HG03196 (cell line): ENCODE data around the gene MS4A14.
"Not testable (repeated sequence)": the region's sequence is repeated elsewhere in the genome, so short reads cannot be mapped to it uniquely, and the experiment has no call there.

Source experiments
- ATAC-seq: cut with Tn5 transposase; IDR thresholded peaks from one replicate; pipeline ENCODE4 v1.9.1; 2021; ENCODE audit not compliant: unreplicated experiment

The MS4A14 gene

GRCh38 chr11:60389279-60389910 is 6.9 kb upstream of the MS4A14 start:
- ATAC-seq, result peak; percentile 77

- no peak for ATAC-seq
Observed at GRCh38 chr11:60390419-60390818, 5.8 kb upstream of the MS4A14 start.

GRCh38 chr11:60392361-60392760 is 3.9 kb upstream of the MS4A14 start:
- ATAC-seq, result no peak

GRCh38 chr11:60393016-60393415 is 3.2 kb upstream of the MS4A14 start:
- ATAC-seq, result no peak

- ATAC-seq, result no peak
Observed at GRCh38 chr11:60394666-60395380, 1.4 kb upstream of the MS4A14 start.

- no peak for ATAC-seq
Observed at GRCh38 chr11:60396799-60397198, 540 bp downstream of the MS4A14 start.

DNA sequence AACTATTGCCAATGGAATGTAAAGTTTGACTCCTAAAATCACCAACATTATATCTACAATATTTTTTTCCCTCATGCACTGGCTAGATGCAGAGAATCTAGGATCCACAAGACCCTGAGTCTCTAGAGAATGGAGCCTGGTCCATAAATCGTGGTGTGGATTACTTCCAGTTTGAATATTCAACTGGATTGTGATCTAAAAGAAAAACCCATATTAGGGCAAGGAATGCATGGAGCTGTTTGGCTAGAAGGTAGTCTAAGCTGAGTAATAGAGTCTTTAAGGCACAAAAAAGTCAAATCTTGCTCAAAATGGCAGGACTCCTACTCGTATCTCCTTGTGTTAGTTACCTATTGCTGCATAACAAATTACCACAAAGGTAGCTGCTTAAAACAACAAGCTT is 23.8 kb downstream of the MS4A14 start:
- ATAC-seq, result no peak

DNA sequence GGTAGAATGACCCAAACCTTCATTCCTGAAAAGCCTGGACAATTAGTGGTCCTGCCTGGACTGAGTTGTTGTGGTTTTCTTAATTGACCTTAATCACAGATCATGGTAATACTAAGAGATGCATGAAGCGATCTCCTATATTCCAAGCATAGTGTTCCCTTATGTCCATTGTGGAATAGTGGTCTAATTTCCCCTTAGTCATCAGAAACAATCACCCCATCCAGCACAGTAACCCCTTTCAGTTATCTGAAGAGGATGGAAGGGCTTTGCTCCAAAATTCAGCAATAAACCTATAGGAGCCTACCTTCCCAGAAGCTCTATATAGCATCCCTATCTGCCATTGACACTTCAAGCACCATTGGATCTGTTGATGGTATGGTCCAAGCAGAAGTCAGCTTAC is 26.4 kb downstream of the MS4A14 start:
- ATAC-seq, result no peak

DNA sequence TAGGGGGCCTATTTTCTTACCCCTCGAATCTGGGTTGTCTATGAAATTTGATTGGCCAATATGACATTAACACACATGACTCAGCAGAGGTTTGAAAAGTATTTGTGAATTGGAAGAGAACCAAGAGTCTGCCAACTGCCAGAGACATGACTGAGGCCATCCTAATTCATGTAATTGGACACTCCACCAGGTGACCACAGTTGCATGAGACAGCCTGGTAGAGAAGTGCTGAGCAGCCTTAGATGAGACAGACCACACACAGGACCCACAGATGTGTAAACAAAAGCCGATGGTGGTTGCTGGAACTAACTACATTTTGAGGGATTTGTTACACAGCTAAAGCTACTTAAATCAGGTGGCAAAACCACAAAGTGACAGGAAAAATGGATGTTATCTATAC is 32.3 kb downstream of the MS4A14 start:
- no peak for ATAC-seq

DNA sequence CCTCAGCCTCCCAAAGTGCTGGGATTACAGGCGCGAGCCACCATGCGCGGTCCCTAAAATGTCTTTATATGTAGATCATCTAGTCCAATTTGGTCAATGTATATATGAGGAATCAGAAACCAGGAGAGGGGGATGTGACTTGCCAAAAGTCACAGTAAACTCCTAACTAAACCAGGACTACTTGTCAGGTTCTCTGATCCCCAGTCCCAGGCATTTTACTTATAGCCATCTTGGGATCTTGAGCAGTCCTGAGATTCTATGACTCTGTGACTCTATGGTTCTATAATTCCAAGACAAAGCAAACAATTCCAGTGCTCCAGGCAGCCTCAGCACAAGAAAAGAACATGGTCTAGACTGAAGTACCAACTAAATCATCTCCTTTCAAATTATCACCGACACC is 33.0 kb downstream of the MS4A14 start, which contains the start of gene MS4A5:
Gene MS4A5 (plus strand): TSS at position 301 of the 400 bp plus-strand sequence. CDS start 103 bp downstream, outside the sequence.
- no peak for ATAC-seq

GRCh38 chr11:60431251-60431650 is 35.0 kb downstream of the MS4A14 start:
- ATAC-seq, result no peak

DNA sequence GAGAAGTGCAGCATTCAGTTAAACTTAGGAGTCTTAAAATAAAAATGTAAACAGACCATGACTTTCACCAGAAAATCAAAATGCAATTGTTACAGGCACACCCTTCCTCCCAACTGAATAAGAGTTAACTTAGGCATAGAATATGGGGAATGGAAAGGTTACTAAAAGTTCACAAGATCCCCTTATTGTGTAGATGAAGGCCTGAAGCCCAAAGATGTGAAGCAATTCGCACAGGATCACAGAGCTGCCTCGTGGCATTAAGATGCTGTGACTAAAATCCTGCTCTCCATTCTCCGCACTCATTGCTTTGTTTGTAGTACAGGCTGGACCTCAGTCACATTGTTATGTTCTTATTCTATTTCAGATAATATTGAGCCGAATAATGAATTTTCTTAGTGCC is 37.1 kb downstream of the MS4A14 start:
- no peak for ATAC-seq

DNA sequence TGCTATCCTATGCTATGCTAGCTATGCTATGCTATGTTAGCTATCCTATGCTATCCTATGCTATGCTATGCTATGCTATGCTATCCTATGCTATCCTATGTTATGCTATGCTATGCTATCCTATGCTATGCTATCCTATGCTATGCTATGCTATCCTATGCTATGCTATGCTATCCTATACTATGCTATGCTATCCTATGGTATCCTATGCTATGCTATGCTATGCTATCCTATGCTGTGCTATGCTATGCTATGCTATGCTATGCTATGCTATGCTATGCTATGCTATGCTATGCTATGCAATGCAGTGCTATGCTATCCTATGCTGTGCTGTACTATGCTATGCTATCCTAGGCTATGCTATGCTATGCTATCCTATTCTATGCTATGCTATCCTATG is 50.8 kb downstream of the MS4A14 start:
- no peak for ATAC-seq

- ATAC-seq, result no peak
Observed at GRCh38 chr11:60447846-60448245, 51.6 kb downstream of the MS4A14 start.

DNA sequence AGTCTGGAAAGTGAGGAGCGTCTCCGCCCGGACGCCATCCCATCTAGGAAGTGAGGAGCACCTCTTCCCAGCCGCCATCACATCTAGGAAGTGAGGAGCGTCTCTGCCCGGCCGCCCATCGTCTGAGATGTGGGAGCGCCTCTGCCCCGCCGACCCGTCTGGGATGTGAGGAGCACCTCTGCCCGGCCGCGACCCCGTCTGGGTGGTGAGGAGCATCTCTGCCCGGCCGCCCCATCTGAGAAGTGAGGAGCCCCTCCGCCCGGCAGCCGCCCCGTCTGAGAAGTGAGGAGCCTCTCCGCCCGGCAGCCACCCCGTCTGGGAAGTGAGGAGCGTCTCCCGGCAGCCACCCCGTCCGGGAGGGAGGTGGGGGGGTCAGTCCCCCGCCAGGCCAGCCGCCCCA is 54.9 kb downstream of the MS4A14 start:
- not testable (repeated sequence) for ATAC-seq

DNA sequence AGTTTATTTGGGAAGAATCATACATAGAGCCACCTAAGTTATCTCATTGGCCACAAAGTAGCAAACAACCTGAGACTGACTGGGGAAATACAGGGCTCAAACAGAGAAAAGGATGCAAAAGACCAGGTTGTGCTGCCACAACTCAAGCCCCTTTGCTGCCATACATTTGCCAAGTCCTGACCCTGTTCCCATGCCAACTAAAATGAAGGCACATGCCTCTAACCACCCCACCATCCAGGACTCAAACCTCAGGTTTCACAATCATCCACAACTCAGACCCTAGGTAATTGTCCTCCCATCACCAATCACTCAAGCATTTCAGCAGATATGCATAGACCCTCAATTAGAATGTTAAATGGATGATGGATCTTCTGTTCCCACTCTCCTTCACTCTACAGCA is 58.0 kb downstream of the MS4A14 start:
- ATAC-seq, result no peak

GRCh38 chr11:60455531-60456042 is 59.3 kb downstream of the MS4A14 start, which contains the start of gene MS4A1:
Gene MS4A1, plus strand, starts transcription at chr11:60455847. Its CDS starts 6,528 bp downstream, at chr11:60462375.
- peak; percentile 84 for ATAC-seq

DNA sequence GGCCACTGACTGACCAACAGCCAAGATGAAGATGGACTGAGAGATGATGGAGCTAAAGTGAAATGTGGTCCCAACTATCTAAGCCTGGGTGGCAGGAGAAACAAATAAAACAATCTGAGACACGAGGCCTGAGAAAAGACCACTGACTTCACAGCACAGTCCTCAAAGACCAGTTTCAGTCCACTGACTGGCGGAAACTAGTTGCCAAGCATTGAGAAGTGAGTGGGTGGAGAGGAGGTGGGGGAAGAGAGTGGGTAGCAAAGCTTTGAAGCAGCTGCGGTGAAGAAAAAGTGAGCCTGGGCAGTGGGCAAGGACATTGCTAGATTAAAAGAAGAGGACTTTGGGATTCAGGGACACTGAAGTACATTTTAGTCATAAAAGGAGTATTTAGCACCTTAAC is 61.3 kb downstream of the MS4A14 start:
- ATAC-seq, result peak; percentile 36

DNA sequence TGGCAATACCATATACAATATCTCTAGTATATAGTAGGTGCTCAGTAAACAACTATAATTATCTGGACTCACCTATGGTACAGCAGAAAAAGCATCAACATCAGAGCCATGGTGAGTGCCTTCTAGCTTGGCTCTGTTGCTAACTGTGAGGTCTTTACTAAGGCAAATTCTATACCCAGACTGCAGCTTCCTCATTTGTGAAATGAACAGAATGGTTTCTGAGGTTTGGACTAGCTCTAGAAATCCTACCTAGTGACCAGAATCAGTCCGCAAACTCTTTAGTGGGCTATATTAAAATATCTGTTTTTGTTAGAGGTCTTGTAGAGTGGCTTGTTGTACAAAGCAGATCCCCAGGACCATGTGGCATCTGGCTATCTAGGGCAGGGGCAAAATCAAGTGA is 63.1 kb downstream of the MS4A14 start:
- no peak for ATAC-seq
